ENCODE data around the gene MAGEB16. TPM values are rescaled to one million over a fixed set of nuclear protein-coding genes. Genes with fewer than 3 reads are reported as not detected.

Gene MAGEB16
- total RNA-seq, 1 experiment from 2014 or later: not detected

DNA sequence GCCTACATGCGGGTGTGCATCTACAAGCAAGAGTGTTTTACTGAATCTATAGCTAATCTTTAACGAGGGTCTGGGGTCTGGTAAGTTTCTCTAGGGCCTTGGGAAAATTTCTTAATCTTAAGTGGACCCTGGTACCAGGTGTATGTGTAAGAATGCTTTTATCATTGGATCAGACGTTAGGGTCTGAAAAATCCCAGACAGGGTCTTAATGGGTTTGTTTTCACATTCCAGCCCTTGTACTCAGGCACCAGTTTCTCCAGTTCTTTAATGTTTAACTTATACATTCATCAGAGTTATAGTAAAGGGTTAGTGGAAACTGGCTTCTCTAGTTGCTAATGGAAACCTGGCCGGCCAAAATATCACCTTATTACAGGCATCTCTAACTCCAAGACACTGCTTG is 11.6 kb downstream of the MAGEB16 start:
- DNase-seq (ENCODE audit: low spot score) (no peak), ATAC-seq (no peak)
- Mint-ChIP-seq H3K4me1 (no peaks in the 10 kb centered on the region), H3K36me3 (no peaks in the 10 kb centered on the region), H3K4me3 (no peak overlapping the region), H3K27me3 (ENCODE audit: low read depth) (no peaks in the 10 kb centered on the region), H3K27ac (no peak overlapping the region), H3K9me3 (0 out of 2 replicates have a peak, but pooled peaks cover 3% of the 10 kb centered on the region)
- TF ChIP-seq ERG (CRISPR knock-in tag; IDR thresholded peaks at IDR 0.05) (no peak), TP53 (CRISPR knock-in tag; IDR thresholded peaks at IDR 0.05) (no peak), STAT6 (CRISPR knock-in tag; conservative IDR thresholded peaks at IDR 0.05; ENCODE audit: low read depth) (no peak), CDX4 (CRISPR knock-in tag; IDR thresholded peaks at IDR 0.05; ENCODE audit: borderline replicate concordance) (no peak), ELF4 (CRISPR knock-in tag; IDR thresholded peaks at IDR 0.05; ENCODE audit: low read depth) (no peak), ZNF317 (CRISPR knock-in tag; IDR thresholded peaks at IDR 0.05; ENCODE audit: borderline replicate concordance, low read depth) (no peak), ZNF232 (CRISPR knock-in tag; IDR thresholded peaks at IDR 0.05) (no peak), GRHL2 (CRISPR knock-in tag; IDR thresholded peaks at IDR 0.05; ENCODE audit: insufficient replicate concordance, severe bottlenecking) (no peak)
- TF ChIP-seq, protein P1, sequence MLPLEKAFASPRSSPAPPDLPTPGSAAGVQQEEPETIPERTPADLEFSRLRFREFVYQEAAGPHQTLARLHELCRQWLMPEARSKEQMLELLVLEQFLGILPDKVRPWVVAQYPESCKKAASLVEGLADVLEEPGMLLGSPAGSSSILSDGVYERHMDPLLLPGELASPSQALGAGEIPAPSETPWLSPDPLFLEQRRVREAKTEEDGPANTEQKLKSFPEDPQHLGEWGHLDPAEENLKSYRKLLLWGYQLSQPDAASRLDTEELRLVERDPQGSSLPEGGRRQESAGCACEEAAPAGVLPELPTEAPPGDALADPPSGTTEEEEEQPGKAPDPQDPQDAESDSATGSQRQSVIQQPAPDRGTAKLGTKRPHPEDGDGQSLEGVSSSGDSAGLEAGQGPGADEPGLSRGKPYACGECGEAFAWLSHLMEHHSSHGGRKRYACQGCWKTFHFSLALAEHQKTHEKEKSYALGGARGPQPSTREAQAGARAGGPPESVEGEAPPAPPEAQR (CRISPR knock-in tag; IDR thresholded peaks at IDR 0.05): no peak
- TF ChIP-seq, protein P2, sequence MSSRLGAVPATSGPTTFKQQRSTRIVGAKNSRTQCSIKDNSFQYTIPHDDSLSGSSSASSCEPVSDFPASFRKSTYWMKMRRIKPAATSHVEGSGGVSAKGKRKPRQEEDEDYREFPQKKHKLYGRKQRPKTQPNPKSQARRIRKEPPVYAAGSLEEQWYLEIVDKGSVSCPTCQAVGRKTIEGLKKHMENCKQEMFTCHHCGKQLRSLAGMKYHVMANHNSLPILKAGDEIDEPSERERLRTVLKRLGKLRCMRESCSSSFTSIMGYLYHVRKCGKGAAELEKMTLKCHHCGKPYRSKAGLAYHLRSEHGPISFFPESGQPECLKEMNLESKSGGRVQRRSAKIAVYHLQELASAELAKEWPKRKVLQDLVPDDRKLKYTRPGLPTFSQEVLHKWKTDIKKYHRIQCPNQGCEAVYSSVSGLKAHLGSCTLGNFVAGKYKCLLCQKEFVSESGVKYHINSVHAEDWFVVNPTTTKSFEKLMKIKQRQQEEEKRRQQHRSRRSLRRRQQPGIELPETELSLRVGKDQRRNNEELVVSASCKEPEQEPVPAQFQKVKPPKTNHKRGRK (CRISPR knock-in tag; IDR thresholded peaks at IDR 0.05; ENCODE audit: borderline replicate concordance): no peak
- TF ChIP-seq, protein P3, sequence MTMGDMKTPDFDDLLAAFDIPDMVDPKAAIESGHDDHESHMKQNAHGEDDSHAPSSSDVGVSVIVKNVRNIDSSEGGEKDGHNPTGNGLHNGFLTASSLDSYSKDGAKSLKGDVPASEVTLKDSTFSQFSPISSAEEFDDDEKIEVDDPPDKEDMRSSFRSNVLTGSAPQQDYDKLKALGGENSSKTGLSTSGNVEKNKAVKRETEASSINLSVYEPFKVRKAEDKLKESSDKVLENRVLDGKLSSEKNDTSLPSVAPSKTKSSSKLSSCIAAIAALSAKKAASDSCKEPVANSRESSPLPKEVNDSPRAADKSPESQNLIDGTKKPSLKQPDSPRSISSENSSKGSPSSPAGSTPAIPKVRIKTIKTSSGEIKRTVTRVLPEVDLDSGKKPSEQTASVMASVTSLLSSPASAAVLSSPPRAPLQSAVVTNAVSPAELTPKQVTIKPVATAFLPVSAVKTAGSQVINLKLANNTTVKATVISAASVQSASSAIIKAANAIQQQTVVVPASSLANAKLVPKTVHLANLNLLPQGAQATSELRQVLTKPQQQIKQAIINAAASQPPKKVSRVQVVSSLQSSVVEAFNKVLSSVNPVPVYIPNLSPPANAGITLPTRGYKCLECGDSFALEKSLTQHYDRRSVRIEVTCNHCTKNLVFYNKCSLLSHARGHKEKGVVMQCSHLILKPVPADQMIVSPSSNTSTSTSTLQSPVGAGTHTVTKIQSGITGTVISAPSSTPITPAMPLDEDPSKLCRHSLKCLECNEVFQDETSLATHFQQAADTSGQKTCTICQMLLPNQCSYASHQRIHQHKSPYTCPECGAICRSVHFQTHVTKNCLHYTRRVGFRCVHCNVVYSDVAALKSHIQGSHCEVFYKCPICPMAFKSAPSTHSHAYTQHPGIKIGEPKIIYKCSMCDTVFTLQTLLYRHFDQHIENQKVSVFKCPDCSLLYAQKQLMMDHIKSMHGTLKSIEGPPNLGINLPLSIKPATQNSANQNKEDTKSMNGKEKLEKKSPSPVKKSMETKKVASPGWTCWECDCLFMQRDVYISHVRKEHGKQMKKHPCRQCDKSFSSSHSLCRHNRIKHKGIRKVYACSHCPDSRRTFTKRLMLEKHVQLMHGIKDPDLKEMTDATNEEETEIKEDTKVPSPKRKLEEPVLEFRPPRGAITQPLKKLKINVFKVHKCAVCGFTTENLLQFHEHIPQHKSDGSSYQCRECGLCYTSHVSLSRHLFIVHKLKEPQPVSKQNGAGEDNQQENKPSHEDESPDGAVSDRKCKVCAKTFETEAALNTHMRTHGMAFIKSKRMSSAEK (CRISPR knock-in tag; IDR thresholded peaks at IDR 0.05; ENCODE audit: borderline replicate concordance): no peak
- TF ChIP-seq, protein P4, sequence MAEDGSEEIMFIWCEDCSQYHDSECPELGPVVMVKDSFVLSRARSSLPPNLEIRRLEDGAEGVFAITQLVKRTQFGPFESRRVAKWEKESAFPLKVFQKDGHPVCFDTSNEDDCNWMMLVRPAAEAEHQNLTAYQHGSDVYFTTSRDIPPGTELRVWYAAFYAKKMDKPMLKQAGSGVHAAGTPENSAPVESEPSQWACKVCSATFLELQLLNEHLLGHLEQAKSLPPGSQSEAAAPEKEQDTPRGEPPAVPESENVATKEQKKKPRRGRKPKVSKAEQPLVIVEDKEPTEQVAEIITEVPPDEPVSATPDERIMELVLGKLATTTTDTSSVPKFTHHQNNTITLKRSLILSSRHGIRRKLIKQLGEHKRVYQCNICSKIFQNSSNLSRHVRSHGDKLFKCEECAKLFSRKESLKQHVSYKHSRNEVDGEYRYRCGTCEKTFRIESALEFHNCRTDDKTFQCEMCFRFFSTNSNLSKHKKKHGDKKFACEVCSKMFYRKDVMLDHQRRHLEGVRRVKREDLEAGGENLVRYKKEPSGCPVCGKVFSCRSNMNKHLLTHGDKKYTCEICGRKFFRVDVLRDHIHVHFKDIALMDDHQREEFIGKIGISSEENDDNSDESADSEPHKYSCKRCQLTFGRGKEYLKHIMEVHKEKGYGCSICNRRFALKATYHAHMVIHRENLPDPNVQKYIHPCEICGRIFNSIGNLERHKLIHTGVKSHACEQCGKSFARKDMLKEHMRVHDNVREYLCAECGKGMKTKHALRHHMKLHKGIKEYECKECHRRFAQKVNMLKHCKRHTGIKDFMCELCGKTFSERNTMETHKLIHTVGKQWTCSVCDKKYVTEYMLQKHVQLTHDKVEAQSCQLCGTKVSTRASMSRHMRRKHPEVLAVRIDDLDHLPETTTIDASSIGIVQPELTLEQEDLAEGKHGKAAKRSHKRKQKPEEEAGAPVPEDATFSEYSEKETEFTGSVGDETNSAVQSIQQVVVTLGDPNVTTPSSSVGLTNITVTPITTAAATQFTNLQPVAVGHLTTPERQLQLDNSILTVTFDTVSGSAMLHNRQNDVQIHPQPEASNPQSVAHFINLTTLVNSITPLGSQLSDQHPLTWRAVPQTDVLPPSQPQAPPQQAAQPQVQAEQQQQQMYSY (CRISPR knock-in tag; IDR thresholded peaks at IDR 0.05): no peak
- POLR2A ChIA-PET: no interaction called here
- CTCF ChIA-PET: no interaction called here

Data from WTC11 (cell line).